ENCODE measurements around the gene ANKRD23. TPM values are rescaled to one million over a fixed set of nuclear protein-coding genes. Genes with fewer than 3 reads are reported as not detected.

Gene ANKRD23
- total and polyA plus RNA-seq, 2 of the 13 experiments (the other 11 are each of a cell fraction or from before 2014, with no cell fraction given): 1.5 to 1.6 TPM

DNA sequence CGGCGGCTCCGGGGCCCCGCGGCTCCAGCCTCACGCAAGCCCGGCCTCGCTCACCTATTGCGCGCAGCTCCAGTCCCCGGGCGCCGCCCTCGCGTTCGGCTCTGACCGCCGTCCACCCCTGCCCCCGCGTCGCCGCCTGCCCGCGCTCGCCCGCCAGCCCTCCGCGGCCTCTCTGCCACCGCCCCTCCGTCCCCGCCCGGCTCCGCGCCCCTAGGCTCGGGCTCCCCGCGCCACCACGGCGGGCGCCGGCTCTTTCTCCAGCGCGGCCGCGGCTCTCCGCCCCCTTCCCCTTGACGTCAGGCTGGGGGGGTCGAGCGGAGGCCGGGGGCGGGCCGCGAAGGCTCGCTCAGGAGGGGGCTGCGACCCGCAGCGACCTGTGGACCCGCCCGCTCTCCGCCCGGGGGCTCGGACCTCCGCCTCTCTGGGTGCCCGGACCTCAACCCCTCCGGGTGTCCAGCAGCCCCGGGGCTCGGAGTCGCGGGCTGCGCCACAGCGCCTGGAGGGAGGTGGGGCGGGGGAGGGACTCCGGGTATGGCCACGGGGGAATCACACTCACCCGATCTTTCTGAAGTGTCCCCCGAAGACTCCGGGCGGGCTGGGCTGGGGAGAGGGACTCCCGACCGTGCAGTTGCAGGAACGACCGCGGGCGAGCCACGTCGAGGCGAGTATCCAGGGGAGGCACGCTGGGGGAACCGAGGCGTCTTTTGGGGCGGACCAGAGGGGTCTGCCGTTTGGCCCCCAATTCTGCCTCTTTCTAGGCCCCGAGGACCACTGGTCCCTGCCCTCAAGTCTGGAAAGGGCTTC, 26.2 kb upstream of the ANKRD23 start, which contains the start of gene SEMA4C (continued):
- TF ChIP-seq ZNF142 (CRISPR knock-in tag; IDR thresholded peaks at IDR 0.05) (peak; percentile 31; the same call in 1 of the 2 replicates), GMEB2 (CRISPR knock-in tag; IDR thresholded peaks at IDR 0.05; ENCODE audit: low read depth) (0 out of 2 replicates have a peak, but pooled peaks have one; percentile 25), HINFP (CRISPR knock-in tag; IDR thresholded peaks at IDR 0.05; ENCODE audit: low read depth) (0 out of 2 replicates have a peak, but pooled peaks have one; percentile 47), TFDP1 (CRISPR knock-in tag; IDR thresholded peaks at IDR 0.05; ENCODE audit: borderline replicate concordance) (peak; percentile 31; the same call in 1 of the 2 replicates), ZNF34 (CRISPR knock-in tag; IDR thresholded peaks at IDR 0.05; ENCODE audit: borderline replicate concordance) (0 out of 2 replicates have a peak, but pooled peaks have one; percentile 23)

Measured in HepG2 (cell line).